ENCODE data around the gene GRIK4.

Gene GRIK4

DNA sequence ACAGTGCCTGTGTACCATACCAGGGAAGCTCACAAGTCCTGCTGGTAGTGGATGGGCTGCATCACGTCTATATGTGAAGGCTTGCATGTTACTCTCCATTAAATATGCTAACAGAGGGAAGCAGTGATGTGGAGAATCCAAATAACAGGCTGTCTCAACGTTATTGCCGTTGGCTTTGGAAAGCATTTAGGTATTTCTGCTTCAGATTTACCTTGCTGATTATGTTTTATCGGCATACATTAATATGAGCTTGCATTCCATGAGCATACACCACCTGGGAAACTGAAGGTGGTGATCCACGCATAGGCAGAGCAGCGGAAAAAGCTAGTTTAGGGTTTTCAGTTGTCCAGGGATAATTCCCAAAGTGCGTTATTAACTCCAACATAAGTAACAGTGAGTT lies 175.0 kb downstream of the GRIK4 start:
- Histone ChIP-seq H3K4me3 (ENCODE audit: low read length) (no peak overlapping the region), H3K27ac (ENCODE audit: low read depth, low read length) (no peak overlapping the region), H3K4me1 (ENCODE audit: insufficient read depth, low read length) (peaks cover 13% of the 10 kb centered on the region), H3K36me3 (ENCODE audit: insufficient read depth, low read length) (no peaks in the 10 kb centered on the region), H3K9me3 (ENCODE audit: insufficient read depth, low read depth, low read length) (no peaks in the 10 kb centered on the region), H3K27me3 (ENCODE audit: insufficient read depth, low read length) (peaks cover 4% of the 10 kb centered on the region; the same call in 1 of the 2 replicates), H3K9ac (ENCODE audit: low read depth, low read length) (no peak overlapping the region)
- 83% methylated on average over 7 of the region's 7 CpGs for WGBS

DNA sequence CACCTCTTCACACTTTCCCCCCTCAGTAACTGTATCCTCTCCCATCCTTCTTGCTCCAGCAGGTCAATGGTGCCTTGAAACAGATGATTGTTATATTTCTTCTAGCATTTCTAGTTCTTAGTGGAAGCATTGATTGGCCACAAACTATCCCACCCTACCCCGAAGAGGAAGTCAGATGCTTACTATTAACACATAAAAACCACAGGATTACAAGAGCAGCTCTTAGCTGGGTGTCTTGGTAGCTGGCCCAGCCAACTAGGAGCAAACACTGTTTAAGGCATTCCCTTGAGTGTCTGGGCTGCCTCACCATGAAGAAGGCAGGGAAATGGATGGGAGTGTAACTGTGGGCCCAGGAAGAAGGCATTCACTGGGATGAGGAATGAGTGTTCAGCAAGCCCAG lies 176.6 kb downstream of the GRIK4 start:
- Histone ChIP-seq H3K4me1 (ENCODE audit: insufficient read depth, low read length) (no peaks in the 10 kb centered on the region), H3K27me3 (ENCODE audit: insufficient read depth, low read length) (no peaks in the 10 kb centered on the region), H3K9ac (ENCODE audit: low read depth, low read length) (no peak overlapping the region), H3K27ac (ENCODE audit: low read depth, low read length) (no peak overlapping the region), H3K36me3 (ENCODE audit: insufficient read depth, low read length) (no peaks in the 10 kb centered on the region), H3K4me3 (ENCODE audit: low read length) (no peak overlapping the region), H3K9me3 (ENCODE audit: insufficient read depth, low read depth, low read length) (no peaks in the 10 kb centered on the region)
- 76% methylated on average over 1 of the region's 1 CpG for WGBS

DNA sequence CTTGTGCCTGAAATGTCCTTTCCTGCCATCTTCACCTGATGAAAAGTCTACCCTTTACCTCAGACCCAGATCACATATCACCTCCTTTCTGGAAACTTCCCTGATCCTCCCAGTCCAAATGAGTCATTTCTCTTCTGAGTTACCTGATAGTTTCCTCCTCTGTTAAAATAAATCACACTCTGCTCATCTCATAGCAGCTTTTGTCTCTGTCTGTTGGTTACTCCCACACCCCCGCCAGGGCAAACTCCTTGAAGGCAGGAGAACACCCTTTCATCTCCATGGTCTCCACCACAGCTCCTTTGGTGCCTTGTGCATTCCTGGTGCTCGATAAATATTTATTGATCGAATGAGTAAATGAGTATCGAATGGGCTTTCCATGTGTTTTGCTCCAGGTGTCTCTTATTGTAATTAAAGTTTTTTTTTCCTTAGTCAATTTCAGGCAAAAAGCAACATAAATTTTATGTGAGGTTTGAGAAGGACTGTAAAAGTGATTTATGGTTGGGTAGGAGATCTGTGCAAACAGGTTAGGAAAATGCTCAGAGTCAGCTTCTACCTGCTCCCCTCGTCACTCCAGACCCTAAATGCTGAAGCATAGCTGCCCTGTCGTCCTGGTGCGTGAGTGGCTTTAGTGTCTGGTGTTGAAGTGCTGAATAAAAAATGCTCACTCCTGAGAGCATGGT lies 178.2 kb downstream of the GRIK4 start:
- no peaks in the 10 kb centered on the region for H3K9me3 ChIP-seq (ENCODE audit: insufficient read depth, low read depth, low read length)
- 95% methylated on average over 7 of the region's 7 CpGs for WGBS
- H3K9ac ChIP-seq (ENCODE audit: low read depth, low read length): no peak overlapping the region
- no peaks in the 10 kb centered on the region for H3K4me1 ChIP-seq (ENCODE audit: insufficient read depth, low read length)
- H3K27me3 ChIP-seq (ENCODE audit: insufficient read depth, low read length): no peaks in the 10 kb centered on the region
- no peak overlapping the region for H3K4me3 ChIP-seq (ENCODE audit: low read length)
- H3K27ac ChIP-seq (ENCODE audit: low read depth, low read length): no peak overlapping the region
- no peaks in the 10 kb centered on the region for H3K36me3 ChIP-seq (ENCODE audit: insufficient read depth, low read length)

DNA sequence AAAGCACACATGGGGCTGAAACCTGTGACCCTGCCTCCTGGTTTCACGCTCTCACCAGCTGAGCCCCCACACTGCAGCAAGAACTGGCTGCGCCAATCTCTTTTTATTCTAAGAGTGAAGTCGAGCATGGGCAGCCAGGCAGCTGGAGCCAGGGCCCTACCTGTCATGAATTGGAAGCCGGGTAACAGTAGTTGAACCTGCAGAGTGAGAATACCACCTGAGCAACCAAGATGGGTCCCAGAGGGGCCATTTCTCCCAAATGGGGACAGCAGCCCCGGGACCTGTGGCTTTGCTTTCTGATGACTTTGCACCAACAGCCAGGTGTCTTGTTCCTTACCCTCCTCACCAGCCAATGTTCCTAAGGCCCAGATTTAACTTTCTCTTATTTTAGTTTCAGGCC lies 178.9 kb downstream of the GRIK4 start:
- Histone ChIP-seq H3K27me3 (ENCODE audit: insufficient read depth, low read length) (no peaks in the 10 kb centered on the region), H3K4me3 (ENCODE audit: low read length) (no peak overlapping the region), H3K27ac (ENCODE audit: low read depth, low read length) (no peak overlapping the region), H3K9ac (ENCODE audit: low read depth, low read length) (no peak overlapping the region), H3K9me3 (ENCODE audit: insufficient read depth, low read depth, low read length) (no peaks in the 10 kb centered on the region), H3K36me3 (ENCODE audit: insufficient read depth, low read length) (no peaks in the 10 kb centered on the region), H3K4me1 (ENCODE audit: insufficient read depth, low read length) (no peaks in the 10 kb centered on the region)
- 94% methylated on average over 5 of the region's 5 CpGs for WGBS

DNA sequence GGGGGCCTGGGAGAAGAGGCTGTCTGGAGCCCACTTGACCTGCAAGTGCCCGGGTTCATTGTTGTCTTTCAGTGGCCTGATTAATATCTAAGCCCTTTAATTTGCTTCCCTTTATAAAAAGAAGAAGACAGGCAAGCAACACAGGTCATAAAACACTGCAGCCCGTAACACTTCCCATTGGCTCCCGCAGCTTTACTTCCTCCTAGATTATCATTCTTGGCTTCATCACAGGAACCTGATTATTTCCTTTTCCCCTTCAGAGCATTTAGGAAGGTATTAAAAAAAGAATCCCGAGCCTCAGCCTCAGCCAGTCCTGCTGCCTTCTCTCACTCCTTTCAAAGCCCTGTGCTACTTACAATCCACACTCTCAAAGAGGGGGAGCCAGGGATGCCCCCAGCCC lies 183.2 kb downstream of the GRIK4 start:
- WGBS: 92% methylated on average over 4 of the region's 4 CpGs
- Histone ChIP-seq H3K9ac (ENCODE audit: low read depth, low read length) (no peak overlapping the region), H3K27me3 (ENCODE audit: insufficient read depth, low read length) (no peaks in the 10 kb centered on the region), H3K4me3 (ENCODE audit: low read length) (no peak overlapping the region), H3K27ac (ENCODE audit: low read depth, low read length) (no peak overlapping the region), H3K9me3 (ENCODE audit: insufficient read depth, low read depth, low read length) (no peaks in the 10 kb centered on the region), H3K4me1 (ENCODE audit: insufficient read depth, low read length) (no peaks in the 10 kb centered on the region), H3K36me3 (ENCODE audit: insufficient read depth, low read length) (no peaks in the 10 kb centered on the region)

DNA sequence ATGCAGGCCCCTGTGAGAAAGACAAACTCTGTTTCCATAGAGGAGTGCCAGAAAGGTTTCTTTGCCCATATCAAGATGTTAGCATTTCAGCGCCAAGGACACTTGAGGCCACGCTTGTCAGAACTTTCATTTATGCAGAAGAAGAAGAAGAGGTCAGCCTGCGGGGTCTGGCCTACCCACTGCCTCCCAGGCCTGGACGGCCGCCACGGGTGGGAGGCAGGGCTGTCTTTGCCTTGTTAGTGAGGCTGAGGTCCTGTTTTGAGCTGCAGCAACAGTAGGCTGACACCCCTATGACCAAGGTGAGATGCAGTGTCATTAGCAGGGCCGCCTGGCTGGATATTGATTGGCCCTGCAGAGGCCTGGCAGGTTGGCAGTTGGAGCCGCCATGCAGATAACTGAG lies 183.9 kb downstream of the GRIK4 start:
- no peak overlapping the region for H3K9ac ChIP-seq (ENCODE audit: low read depth, low read length)
- WGBS: 93% methylated on average over 8 of the region's 8 CpGs
- H3K27ac ChIP-seq (ENCODE audit: low read depth, low read length): no peak overlapping the region
- no peaks in the 10 kb centered on the region for H3K27me3 ChIP-seq (ENCODE audit: insufficient read depth, low read length)
- no peak overlapping the region for H3K4me3 ChIP-seq (ENCODE audit: low read length)
- no peaks in the 10 kb centered on the region for H3K36me3 ChIP-seq (ENCODE audit: insufficient read depth, low read length)
- no peaks in the 10 kb centered on the region for H3K9me3 ChIP-seq (ENCODE audit: insufficient read depth, low read depth, low read length)
- H3K4me1 ChIP-seq (ENCODE audit: insufficient read depth, low read length): no peaks in the 10 kb centered on the region

DNA sequence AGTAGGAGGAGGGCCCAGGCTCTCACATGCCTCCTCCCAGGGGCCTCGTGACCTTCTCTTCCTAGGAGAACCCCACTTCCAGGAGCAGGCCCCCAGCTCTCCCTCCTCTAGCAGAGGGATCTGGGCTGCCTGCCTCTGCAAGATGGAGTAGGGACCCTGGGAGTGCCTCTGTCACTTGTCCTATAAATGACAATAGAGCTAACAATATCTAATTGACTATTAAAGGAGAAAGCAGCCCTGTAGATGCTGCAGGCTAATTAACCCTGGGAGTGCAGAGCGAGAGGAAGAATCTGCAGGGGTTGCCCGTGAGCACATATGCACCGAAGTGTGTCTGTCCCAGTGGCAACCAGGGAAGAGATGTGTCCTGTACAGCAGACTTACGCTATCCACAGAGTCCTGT lies 184.4 kb downstream of the GRIK4 start:
- no peaks in the 10 kb centered on the region for H3K4me1 ChIP-seq (ENCODE audit: insufficient read depth, low read length)
- no peak overlapping the region for H3K27ac ChIP-seq (ENCODE audit: low read depth, low read length)
- H3K9ac ChIP-seq (ENCODE audit: low read depth, low read length): no peak overlapping the region
- 84% methylated on average over 5 of the region's 5 CpGs for WGBS
- H3K9me3 ChIP-seq (ENCODE audit: insufficient read depth, low read depth, low read length): no peaks in the 10 kb centered on the region
- no peaks in the 10 kb centered on the region for H3K27me3 ChIP-seq (ENCODE audit: insufficient read depth, low read length)
- H3K4me3 ChIP-seq (ENCODE audit: low read length): no peak overlapping the region
- H3K36me3 ChIP-seq (ENCODE audit: insufficient read depth, low read length): no peaks in the 10 kb centered on the region

DNA sequence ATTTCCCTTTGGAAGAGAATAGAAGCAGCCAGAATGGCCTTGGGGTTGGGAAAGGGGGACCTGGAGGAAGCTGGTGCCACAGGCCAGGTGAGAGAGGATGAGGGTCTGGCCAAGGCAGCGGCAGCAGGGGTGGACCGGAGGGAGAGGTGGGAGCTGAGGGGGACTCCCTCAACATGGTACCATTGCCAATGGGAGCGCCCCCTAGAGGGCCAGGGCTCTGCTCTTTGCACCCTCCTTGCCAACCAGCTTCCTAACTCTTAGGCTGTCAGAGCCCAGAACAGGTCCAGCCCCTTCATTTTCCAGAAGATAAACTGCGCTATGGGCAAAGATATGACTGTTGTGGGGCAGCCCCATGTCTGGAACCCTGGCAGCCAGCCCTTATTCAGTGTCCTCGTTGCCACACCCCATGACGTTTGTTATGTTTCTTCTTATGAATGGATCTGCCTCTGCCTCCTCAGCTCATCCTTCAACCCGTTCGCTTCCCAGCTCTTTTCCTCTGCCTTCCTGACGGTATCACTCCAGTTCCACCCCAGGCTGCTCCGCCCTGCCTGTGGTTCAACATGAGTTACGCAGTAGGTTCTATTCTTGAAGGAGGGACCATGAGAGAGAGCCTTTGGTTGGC lies 185.2 kb downstream of the GRIK4 start:
- no peak overlapping the region for H3K4me3 ChIP-seq (ENCODE audit: low read length)
- H3K9ac ChIP-seq (ENCODE audit: low read depth, low read length): no peak overlapping the region
- H3K27me3 ChIP-seq (ENCODE audit: insufficient read depth, low read length): no peaks in the 10 kb centered on the region
- H3K9me3 ChIP-seq (ENCODE audit: insufficient read depth, low read depth, low read length): no peaks in the 10 kb centered on the region
- H3K27ac ChIP-seq (ENCODE audit: low read depth, low read length): no peak overlapping the region
- 88% methylated on average over 11 of the region's 11 CpGs for WGBS
- no peaks in the 10 kb centered on the region for H3K36me3 ChIP-seq (ENCODE audit: insufficient read depth, low read length)
- H3K4me1 ChIP-seq (ENCODE audit: insufficient read depth, low read length): no peaks in the 10 kb centered on the region

DNA sequence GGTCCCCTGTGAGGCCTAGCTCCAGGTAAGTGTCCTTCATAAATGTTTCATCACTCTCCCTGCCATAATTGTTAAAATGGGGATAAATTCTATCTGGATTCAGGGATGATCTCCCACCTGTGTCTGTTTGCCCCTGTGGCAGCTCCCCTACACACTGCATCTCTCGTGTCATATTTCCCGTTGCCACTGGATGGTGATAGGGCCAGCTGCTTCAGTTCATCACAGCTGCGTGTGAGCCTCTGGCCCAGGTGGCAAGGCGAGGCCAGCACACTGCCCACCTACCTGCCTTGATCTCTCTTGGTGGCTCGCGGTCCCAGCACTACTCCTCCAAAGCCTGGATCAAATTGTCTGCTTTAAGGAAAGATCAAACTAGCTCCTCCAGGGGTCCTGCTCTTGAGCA lies 187.4 kb downstream of the GRIK4 start:
- Histone ChIP-seq H3K9me3 (ENCODE audit: insufficient read depth, low read depth, low read length) (no peaks in the 10 kb centered on the region), H3K27me3 (ENCODE audit: insufficient read depth, low read length) (no peaks in the 10 kb centered on the region), H3K36me3 (ENCODE audit: insufficient read depth, low read length) (no peaks in the 10 kb centered on the region), H3K4me3 (ENCODE audit: low read length) (no peak overlapping the region), H3K27ac (ENCODE audit: low read depth, low read length) (no peak overlapping the region), H3K4me1 (ENCODE audit: insufficient read depth, low read length) (no peaks in the 10 kb centered on the region), H3K9ac (ENCODE audit: low read depth, low read length) (no peak overlapping the region)
- 91% methylated on average over 6 of the region's 6 CpGs for WGBS

DNA sequence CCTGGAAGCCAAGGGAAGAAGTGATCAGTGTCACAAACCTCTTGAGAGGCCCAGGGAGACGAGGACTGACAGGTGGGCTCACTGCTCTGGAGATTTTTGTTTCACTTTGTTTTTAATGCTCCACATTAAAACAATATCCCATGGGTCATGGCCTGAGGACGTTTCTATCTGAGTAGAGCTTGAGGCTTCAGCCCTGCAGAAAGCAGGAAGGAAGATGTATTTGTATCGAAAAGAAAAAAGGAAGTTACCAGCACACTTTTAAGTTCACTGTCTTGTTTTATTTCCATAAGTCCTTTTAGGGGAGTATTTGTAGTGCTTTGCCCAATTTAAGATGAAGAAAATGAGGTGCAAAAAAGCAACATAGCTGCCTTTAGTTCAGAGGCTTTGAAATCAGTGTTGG lies 191.1 kb downstream of the GRIK4 start:
- Histone ChIP-seq H3K27ac (ENCODE audit: low read depth, low read length) (no peak overlapping the region), H3K9me3 (ENCODE audit: insufficient read depth, low read depth, low read length) (no peaks in the 10 kb centered on the region), H3K36me3 (ENCODE audit: insufficient read depth, low read length) (no peaks in the 10 kb centered on the region), H3K9ac (ENCODE audit: low read depth, low read length) (no peak overlapping the region), H3K27me3 (ENCODE audit: insufficient read depth, low read length) (no peaks in the 10 kb centered on the region), H3K4me3 (ENCODE audit: low read length) (no peak overlapping the region), H3K4me1 (ENCODE audit: insufficient read depth, low read length) (no peaks in the 10 kb centered on the region)
- 83% methylated on average over 3 of the region's 3 CpGs for WGBS

DNA sequence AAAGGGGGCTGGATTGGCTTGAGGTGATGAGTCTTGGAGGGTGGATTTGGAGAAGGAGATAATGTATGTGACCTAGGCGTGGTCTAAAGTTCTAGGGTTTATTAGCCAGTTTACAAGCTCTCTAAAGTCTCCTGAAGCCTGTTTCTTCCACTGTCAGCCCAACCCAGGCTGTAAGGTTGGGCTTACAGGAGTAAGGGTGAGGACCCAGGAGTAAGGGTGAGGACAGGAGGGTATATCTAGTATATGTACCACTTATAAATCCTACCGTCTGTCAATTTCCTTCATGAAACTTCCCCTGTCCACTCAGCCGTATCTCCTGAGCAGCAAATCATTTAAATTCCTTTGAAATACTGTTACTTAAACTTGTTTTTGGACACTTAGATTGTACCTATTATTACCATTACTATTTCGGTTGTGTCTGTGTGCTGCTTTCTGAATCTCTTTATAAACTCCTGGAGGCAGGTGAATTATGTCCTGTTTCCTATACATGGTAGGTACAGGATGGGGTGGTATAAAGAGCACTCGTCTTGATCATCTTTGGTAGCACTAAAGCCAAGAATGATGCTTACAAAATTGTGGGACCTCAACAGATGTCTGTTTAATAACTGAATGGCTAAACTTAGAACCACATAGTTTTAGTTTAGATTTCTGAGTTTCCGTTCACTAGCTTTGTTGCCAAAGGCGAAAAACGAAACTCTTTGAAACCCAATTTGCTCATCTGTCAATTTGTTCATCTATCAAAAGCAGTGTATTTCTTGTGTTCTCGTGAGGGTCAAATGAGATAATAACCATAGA lies 192.0 kb downstream of the GRIK4 start:
- Histone ChIP-seq H3K4me1 (ENCODE audit: insufficient read depth, low read length) (no peaks in the 10 kb centered on the region), H3K27me3 (ENCODE audit: insufficient read depth, low read length) (no peaks in the 10 kb centered on the region), H3K9ac (ENCODE audit: low read depth, low read length) (no peak overlapping the region)

More for the DNA sequence above, 192.0 kb downstream of the GRIK4 start:
- no peaks in the 10 kb centered on the region for H3K36me3 ChIP-seq (ENCODE audit: insufficient read depth, low read length)
- H3K27ac ChIP-seq (ENCODE audit: low read depth, low read length): no peak overlapping the region
- no peaks in the 10 kb centered on the region for H3K9me3 ChIP-seq (ENCODE audit: insufficient read depth, low read depth, low read length)
- H3K4me3 ChIP-seq (ENCODE audit: low read length): no peak overlapping the region
- 95% methylated on average over 9 of the region's 9 CpGs for WGBS

All from HUES64 (cell line).